A673 (cell line): ENCODE results near the gene TNFRSF9.

Source experiments
- CTCF ChIP-seq: fragments of 300-800, 200-600 bp; sonication (generic); conservative IDR thresholded peaks from 2 replicates; pipeline ENCODE4 v1.5.1; 2017; ENCODE audit warnings: low read depth, mild to moderate bottlenecking, antibody characterized with exemption, low read length, moderate library complexity, mixed read lengths
- EZH2 ChIP-seq: fragments of 200-600 bp; sonication (generic); IDR thresholded peaks from 2 replicates; pipeline ENCODE4 v1.6.1; 2017; ENCODE audit warnings: borderline replicate concordance, low read depth, mild to moderate bottlenecking, mixed read lengths, antibody characterized with exemption, low read length; ENCODE audit not compliant: poor library complexity, severe bottlenecking

- TF ChIP-seq CTCF, result no peak
- TF ChIP-seq EZH2, result no peak
Observed at GRCh38 chr1:7899741-7900140, 40.9 kb downstream of the TNFRSF9 start.
